GM19452 (cell line): ENCODE data around the gene EBF4.
"Not testable (repeated sequence)": the region's sequence is repeated elsewhere in the genome, so short reads cannot be mapped to it uniquely, and the experiment has no call there.

Experiments
- ATAC-seq: cut with Tn5 transposase; IDR thresholded peaks from one replicate; pipeline ENCODE4 v1.9.1; 2021; ENCODE audit not compliant: unreplicated experiment

The EBF4 gene

GRCh38 chr20:2672446-2672845 lies 20.1 kb upstream of the EBF4 start:
- no peak for ATAC-seq

DNA sequence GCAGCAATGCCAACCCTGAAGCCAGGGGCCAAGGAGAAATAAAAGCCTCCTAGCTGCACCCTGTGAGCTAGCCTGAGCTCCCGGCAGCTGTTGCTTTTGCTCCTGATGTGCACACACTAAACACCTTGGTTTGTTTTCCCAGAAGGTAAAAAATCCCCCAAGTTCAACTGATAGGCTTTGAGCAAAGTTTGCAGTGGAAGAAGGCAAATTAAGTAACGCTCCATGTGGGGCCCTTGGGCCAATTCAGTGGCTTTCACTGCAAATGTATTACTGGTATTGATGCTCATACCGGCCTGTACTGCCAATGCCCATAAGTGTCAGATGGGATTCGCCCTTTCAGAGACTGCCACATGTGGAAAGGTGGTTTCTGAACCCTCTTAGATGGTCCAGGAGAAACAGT lies 19.1 kb upstream of the EBF4 start:
- no peak for ATAC-seq

GRCh38 chr20:2680046-2680445 lies 12.5 kb upstream of the EBF4 start:
- no peak for ATAC-seq

DNA sequence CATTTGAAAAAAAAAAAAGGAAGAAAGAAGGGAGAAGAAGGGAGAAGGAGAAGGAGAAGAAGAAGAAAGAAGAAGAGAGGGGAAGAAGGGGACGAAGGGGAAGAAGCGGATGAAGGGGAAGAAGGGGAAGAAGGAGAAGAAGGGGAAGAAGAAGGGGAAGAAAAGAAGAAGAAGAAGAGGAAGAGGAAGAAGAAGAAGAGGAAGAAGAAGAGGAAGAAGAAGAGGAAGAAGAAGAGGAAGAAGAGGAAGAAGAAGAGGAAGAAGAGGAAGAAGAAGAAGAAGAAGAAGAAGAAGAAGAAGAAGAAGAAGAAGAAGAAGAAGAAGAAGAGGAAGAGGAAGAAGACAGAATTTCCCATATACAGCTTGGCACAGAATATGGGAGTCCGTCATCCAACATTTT lies 10.5 kb upstream of the EBF4 start:
- ATAC-seq = not testable (repeated sequence)

GRCh38 chr20:2684817-2685216 lies 7.8 kb upstream of the EBF4 start:
- not testable (repeated sequence) for ATAC-seq

DNA sequence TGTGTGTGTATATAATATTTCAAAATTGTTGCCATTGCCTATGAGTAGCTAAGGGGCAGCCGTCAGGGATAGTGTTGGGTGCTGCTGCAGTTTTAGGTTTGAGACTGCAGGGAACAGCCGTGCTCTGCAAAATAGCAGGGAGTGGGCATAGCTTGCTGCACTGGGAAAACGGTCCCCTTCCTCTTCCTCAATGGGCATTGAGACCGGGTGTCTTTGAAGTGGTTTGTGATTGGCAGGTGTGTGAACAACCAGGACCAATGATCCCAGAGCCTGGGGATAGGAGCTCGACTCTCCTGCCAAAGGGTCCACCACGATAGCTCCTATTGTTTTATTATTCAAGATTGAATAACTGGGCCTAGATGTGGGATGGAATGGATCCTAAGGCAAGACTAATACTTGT lies 5.1 kb upstream of the EBF4 start:
- ATAC-seq = no peak

- ATAC-seq = no peak
Measured at GRCh38 chr20:2688041-2688591, 4.5 kb upstream of the EBF4 start.

GRCh38 chr20:2690213-2690612 lies 2.4 kb upstream of the EBF4 start:
- ATAC-seq = no peak

GRCh38 chr20:2690718-2691117 lies 1.9 kb upstream of the EBF4 start:
- no peak for ATAC-seq

DNA sequence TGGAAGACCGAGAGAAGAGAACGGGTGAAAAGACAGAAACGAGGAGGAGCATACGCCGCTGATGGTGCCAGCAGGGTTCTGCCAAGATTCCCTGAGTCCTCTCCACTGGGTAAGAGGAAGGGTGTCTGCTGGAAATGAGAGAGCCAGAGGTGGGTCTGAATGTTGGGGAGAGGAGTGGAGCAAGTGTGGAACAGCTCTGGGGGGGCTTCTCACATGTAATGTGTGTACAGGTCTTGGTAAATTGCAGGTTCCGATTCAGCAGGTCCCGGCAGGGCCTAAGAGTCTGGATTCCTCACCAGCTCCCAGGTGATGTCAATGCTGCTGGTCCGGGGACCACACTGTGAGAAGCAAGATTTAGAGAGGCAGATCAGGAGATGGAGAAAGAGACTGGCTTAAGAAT lies 1.5 kb upstream of the EBF4 start:
- no peak for ATAC-seq

DNA sequence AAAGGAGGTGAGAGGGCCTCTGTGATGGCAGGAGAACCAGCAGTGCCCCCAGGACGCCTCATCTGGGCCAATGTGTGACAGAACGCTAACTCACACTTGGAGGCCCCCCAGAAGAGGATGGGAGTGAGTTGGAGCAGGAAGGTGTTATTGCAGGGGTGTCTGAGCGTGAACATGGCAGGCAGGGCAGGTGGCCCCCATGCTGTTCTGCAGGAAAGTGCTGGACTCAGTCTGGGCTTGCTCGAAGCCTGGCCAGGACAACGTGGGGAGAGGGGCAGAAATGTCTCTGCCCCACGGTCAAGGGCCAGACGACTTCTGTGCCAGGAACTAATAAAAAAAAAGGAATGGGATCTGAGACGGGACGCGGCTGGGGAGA lies 931 bp upstream of the EBF4 start:
- no peak for ATAC-seq

- no peak for ATAC-seq
Measured at GRCh38 chr20:2692886-2693285, 306 bp downstream of the EBF4 start.

DNA sequence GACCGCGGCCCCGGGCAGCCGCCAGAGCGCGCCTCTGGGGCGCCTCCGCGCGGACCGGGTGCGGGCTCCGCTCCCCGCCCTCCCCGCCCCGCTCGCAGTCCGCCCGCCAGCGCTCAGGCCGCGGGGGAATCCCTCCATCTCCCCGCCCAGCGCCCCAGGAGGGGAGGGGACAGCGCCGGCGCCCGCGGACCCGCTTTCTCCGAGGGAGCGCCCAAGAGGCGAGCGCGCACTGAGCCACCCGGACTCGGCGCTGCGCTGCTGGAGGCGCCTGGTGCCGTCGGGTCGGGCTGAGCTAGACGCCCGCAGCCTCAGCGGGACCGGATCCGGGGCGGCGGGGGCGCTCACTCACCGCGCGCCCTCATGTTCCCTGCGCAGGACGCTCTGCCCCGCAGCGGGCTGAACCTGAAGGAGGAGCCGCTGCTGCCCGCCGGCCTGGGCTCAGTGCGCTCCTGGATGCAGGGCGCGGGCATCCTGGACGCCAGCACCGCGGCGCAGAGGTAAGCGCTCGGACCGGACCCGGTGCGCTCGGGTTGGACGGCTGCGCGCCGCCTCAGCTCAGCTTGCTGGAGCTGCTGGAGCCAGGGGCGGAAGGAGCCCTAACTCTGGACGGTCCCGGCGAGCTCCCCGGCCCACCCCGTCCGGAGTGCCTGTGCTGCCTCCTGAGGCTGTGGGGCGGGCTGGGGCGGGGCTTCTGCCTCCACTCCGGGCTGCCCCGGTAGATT lies 867 bp downstream of the EBF4 start:
- no peak for ATAC-seq

- ATAC-seq = no peak
Measured at GRCh38 chr20:2694008-2694471, 1.5 kb downstream of the EBF4 start.

- ATAC-seq = no peak
Measured at GRCh38 chr20:2694519-2694918, 1.9 kb downstream of the EBF4 start.

GRCh38 chr20:2695206-2695983 lies 2.8 kb downstream of the EBF4 start:
- no peak for ATAC-seq

DNA sequence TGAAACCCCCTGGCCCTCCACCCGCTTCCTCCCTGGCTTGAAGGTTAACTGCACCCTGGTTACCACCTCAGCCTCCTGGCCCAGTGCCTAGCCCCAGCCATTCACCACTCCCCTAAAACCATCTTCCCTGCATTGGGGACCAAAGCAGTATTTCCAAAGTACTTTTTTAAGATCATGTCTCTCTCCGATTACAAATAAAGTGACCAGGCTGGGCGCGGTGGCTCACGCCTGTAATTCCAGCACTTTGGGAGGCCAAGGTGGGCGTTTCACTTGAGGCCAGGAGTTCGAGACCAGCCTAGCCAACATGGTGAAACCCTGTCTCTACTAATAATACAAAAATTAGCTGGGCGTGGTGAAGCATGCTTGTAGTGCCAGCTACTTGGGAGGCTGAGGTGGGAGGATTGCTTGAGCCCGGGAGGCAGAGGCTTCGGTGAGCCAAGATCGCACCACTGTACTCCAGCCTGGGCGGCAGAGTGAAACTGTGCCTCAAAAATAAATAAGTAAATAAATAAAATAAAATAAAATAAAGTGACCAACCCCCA lies 3.5 kb downstream of the EBF4 start:
- ATAC-seq = not testable (repeated sequence)

DNA sequence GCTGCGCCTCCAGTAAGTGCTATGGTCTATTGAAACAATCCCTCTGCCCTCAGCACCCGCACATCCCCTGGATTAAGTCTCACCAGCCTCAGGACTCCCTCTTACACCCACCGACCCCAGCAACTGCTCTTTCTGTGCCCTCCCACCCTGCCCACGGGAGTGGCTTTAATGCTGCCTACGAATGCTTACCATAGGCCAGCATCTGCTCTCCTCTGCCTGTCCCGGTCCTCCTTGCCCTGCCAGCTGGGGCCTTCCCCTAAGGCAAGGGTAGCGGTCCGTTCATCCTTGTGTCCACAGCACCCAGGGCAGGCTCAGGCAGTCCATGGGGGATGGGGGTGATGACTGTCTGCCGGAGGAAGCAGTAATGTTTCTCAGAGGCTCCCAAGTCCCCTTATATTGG lies 4.1 kb downstream of the EBF4 start:
- no peak for ATAC-seq

- no peak for ATAC-seq
Measured at GRCh38 chr20:2697768-2698167, 5.2 kb downstream of the EBF4 start.

GRCh38 chr20:2698186-2698817 lies 5.7 kb downstream of the EBF4 start:
- ATAC-seq = no peak

GRCh38 chr20:2698912-2699311 lies 6.3 kb downstream of the EBF4 start:
- no peak for ATAC-seq
